IPS DF 6.9 (cell line): ENCODE measurements around the gene KIF23.

Source experiments
- DNase-seq: peaks from one replicate; pipeline ENCODE4 v3.0.0-alpha.2; 2013; ENCODE audit warnings: low read depth, low spot score
- H3K27ac ChIP-seq: one replicate; pipeline ENCODE4 v1.5.1; 2013; ENCODE audit warnings: low read length, control low read depth
- H3K27me3 ChIP-seq: 2 replicates; pipeline ENCODE4 v1.6.1; 2013; ENCODE audit warnings: mild to moderate bottlenecking, low read length; ENCODE audit not compliant: control insufficient read depth, insufficient read depth
- H3K36me3 ChIP-seq: 2 replicates; pipeline ENCODE4 v1.6.1; 2013; ENCODE audit warnings: low read length; ENCODE audit not compliant: control insufficient read depth, insufficient read depth
- H3K4me1 ChIP-seq: 2 replicates; pipeline ENCODE4 v1.6.1; 2013; ENCODE audit warnings: low read length; ENCODE audit not compliant: control insufficient read depth, insufficient read depth
- H3K4me3 ChIP-seq: 2 replicates; pipeline ENCODE4 v1.5.1; 2013; ENCODE audit warnings: mild to moderate bottlenecking, low read length
- H3K9me3 ChIP-seq: 2 replicates; pipeline ENCODE4 v1.6.1; 2013; ENCODE audit warnings: low read length, inconsistent platforms; ENCODE audit not compliant: control insufficient read depth, insufficient read depth
- WGBS: extraction: QIAGEN DNeasy Blood & Tissue Kit; methylation state at CpG from one replicate; pipeline ENCODE4 v1.1.7; 2013; ENCODE audit warnings: mixed read lengths, missing lambda C conversion rate; ENCODE audit not compliant: insufficient read length, insufficient coverage; 5-methylcytosine and 5-hydroxymethylcytosine counted together

The KIF23 gene

GRCh38 chr15:69395460-69395859 lies 18.7 kb upstream of the KIF23 start:
- H3K36me3 ChIP-seq, result no peaks in the 10 kb centered on the region
- WGBS, result no CpG with 5 or more reads among the region's 10 CpGs
- no peak for DNase-seq

GRCh38 chr15:69395991-69396390 lies 18.2 kb upstream of the KIF23 start:
- Histone ChIP-seq H3K27me3 (no peaks in the 10 kb centered on the region), H3K27ac (no peak overlapping the region), H3K36me3 (no peaks in the 10 kb centered on the region), H3K4me3 (no peak overlapping the region), H3K9me3 (no peaks in the 10 kb centered on the region), H3K4me1 (peaks cover 2% of the 10 kb centered on the region)
- DNase-seq, result no peak
- no CpG with 5 or more reads among the region's 5 CpGs for WGBS

More at GRCh38 chr15:69395460-69395859, 18.7 kb upstream of the KIF23 start:
- Histone ChIP-seq H3K27me3 (no peaks in the 10 kb centered on the region), H3K4me1 (peaks cover 2% of the 10 kb centered on the region), H3K27ac (no peak overlapping the region), H3K9me3 (no peaks in the 10 kb centered on the region), H3K4me3 (no peak overlapping the region)

GRCh38 chr15:69398491-69398891 lies 15.7 kb upstream of the KIF23 start:
- DNase-seq, result no peak
- no CpG with 5 or more reads among the region's 7 CpGs for WGBS
- Histone ChIP-seq H3K9me3 (no peaks in the 10 kb centered on the region), H3K4me1 (no peaks in the 10 kb centered on the region; the same call in 1 of the 2 replicates), H3K27me3 (no peaks in the 10 kb centered on the region), H3K4me3 (no peak overlapping the region), H3K36me3 (no peaks in the 10 kb centered on the region), H3K27ac (no peak overlapping the region)

- Histone ChIP-seq H3K4me1 (no peaks in the 10 kb centered on the region), H3K27ac (no peak overlapping the region), H3K9me3 (no peaks in the 10 kb centered on the region), H3K27me3 (no peaks in the 10 kb centered on the region), H3K4me3 (no peak overlapping the region), H3K36me3 (no peaks in the 10 kb centered on the region)
- no CpG with 5 or more reads among the region's 6 CpGs for WGBS
- no peak for DNase-seq
Measured at GRCh38 chr15:69400850-69401249, 13.3 kb upstream of the KIF23 start.

- Histone ChIP-seq H3K27ac (no peak overlapping the region), H3K9me3 (no peaks in the 10 kb centered on the region), H3K4me3 (no peak overlapping the region), H3K36me3 (no peaks in the 10 kb centered on the region), H3K4me1 (no peaks in the 10 kb centered on the region), H3K27me3 (no peaks in the 10 kb centered on the region)
- WGBS, result no CpG with 5 or more reads among the region's 2 CpGs
- DNase-seq, result no peak
Measured at GRCh38 chr15:69402816-69403215, 11.3 kb upstream of the KIF23 start.

- Histone ChIP-seq H3K36me3 (no peaks in the 10 kb centered on the region), H3K27me3 (no peaks in the 10 kb centered on the region), H3K4me3 (no peak overlapping the region), H3K27ac (no peak overlapping the region), H3K4me1 (no peaks in the 10 kb centered on the region), H3K9me3 (no peaks in the 10 kb centered on the region)
- no peak for DNase-seq
- WGBS, result no CpG with 5 or more reads among the region's 4 CpGs
Measured at GRCh38 chr15:69403594-69403993, 10.6 kb upstream of the KIF23 start.

GRCh38 chr15:69405110-69405509 lies 9.0 kb upstream of the KIF23 start:
- Histone ChIP-seq H3K27ac (no peak overlapping the region), H3K27me3 (no peaks in the 10 kb centered on the region), H3K4me1 (no peaks in the 10 kb centered on the region), H3K4me3 (no peak overlapping the region), H3K36me3 (no peaks in the 10 kb centered on the region), H3K9me3 (no peaks in the 10 kb centered on the region)
- no CpG with 5 or more reads among the region's 3 CpGs for WGBS
- no peak for DNase-seq

GRCh38 chr15:69407719-69408400 lies 6.3 kb upstream of the KIF23 start:
- WGBS, result no CpG with 5 or more reads among the region's 3 CpGs
- no peaks in the 10 kb centered on the region for H3K27me3 ChIP-seq
- H3K4me3 ChIP-seq, result no peak overlapping the region
- H3K36me3 ChIP-seq, result no peaks in the 10 kb centered on the region
- H3K9me3 ChIP-seq, result no peaks in the 10 kb centered on the region
- DNase-seq, result no peak
- no peak overlapping the region for H3K27ac ChIP-seq
- H3K4me1 ChIP-seq, result no peaks in the 10 kb centered on the region

GRCh38 chr15:69408841-69409240 lies 5.3 kb upstream of the KIF23 start:
- no CpG with 5 or more reads among the region's 3 CpGs for WGBS
- Histone ChIP-seq H3K4me3 (no peak overlapping the region), H3K4me1 (no peaks in the 10 kb centered on the region), H3K36me3 (no peaks in the 10 kb centered on the region), H3K9me3 (no peaks in the 10 kb centered on the region), H3K27me3 (no peaks in the 10 kb centered on the region), H3K27ac (no peak overlapping the region)
- no peak for DNase-seq

GRCh38 chr15:69410248-69410874 lies 3.8 kb upstream of the KIF23 start:
- no peak overlapping the region for H3K4me3 ChIP-seq
- no peak for DNase-seq
- H3K9me3 ChIP-seq, result no peaks in the 10 kb centered on the region
- H3K27ac ChIP-seq, result no peak overlapping the region
- WGBS, result no CpG with 5 or more reads among the region's 9 CpGs
- H3K4me1 ChIP-seq, result no peaks in the 10 kb centered on the region
- H3K27me3 ChIP-seq, result no peaks in the 10 kb centered on the region
- no peaks in the 10 kb centered on the region for H3K36me3 ChIP-seq

- Histone ChIP-seq H3K4me3 (no peak overlapping the region), H3K4me1 (no peaks in the 10 kb centered on the region), H3K27ac (no peak overlapping the region), H3K9me3 (no peaks in the 10 kb centered on the region), H3K27me3 (no peaks in the 10 kb centered on the region), H3K36me3 (no peaks in the 10 kb centered on the region; the same call in 1 of the 2 replicates)
- DNase-seq, result no peak
Measured at GRCh38 chr15:69412274-69412673, 1.9 kb upstream of the KIF23 start.
